Prostate gland (tissue), 2 donors: ENCODE data around the gene CYP11A1. TPM values are rescaled to one million over a fixed set of nuclear protein-coding genes. Genes with fewer than 3 reads are reported as not detected.

Source experiments
- DNase-seq: peaks from one replicate; pipeline ENCODE4 v3.0.0-alpha.2; 2019; ENCODE audit warnings: low spot score
- H3K27ac ChIP-seq, 2 donors: fragments of 200-600 bp; sonication (generic); 2 replicates each; pipeline ENCODE4 v1.5.1; 2017 to 2019
- H3K27me3 ChIP-seq: fragments of 200-600 bp; sonication (generic); replicated peaks from 2 replicates; pipeline ENCODE4 v1.5.1; 2019; ENCODE audit not compliant: insufficient read depth
- H3K36me3 ChIP-seq, 2 donors: fragments of 200-600 bp; sonication (generic); 1 replicate in 1 of 2; 2 replicates in 1 of 2; pipeline versions ENCODE4 v1.5.1 to v1.8.1; 2017 to 2019
- H3K4me1 ChIP-seq: fragments of 200-600 bp; sonication (generic); replicated peaks from 2 replicates; pipeline ENCODE4 v1.5.1; 2019
- H3K4me3 ChIP-seq, 2 donors: fragments of 200-600 bp; sonication (generic); 2 replicates each; pipeline ENCODE4 v1.5.1; 2017 to 2019
- H3K9me3 ChIP-seq: fragments of 200-600 bp; sonication (generic); 2 replicates; pipeline ENCODE4 v1.5.1; 2017
- POLR2A ChIP-seq: fragments of 450-650 bp; IDR thresholded peaks from one replicate; pipeline ENCODE4 v1.6.1; 2016; ENCODE audit warnings: antibody characterized with exemption, mild to moderate bottlenecking
- POLR2AphosphoS5 ChIP-seq: sonication (generic); formaldehyde crosslinking; IDR thresholded peaks from one replicate; pipeline ENCODE4 v1.6.1; 2017; ENCODE audit warnings: antibody characterized with exemption
- WGBS: methylation state at CpG from one replicate; pipeline ENCODE4 v1.1.5; 2018; 5-methylcytosine and 5-hydroxymethylcytosine counted together
- intact Hi-C: fragments of 100-400 bp; cut with DNase I; formaldehyde crosslinking; loops from one replicate; pipeline ENCODE4 v1.14.2; 2022
- total RNA-seq, 2 donors: library from RNA; depleted of rRNA; stranded (reverse); fragments of >200 nt; gene quantifications; one replicate each; pipeline ENCODE4 v1.1.0, GENCODE V29; 2016
- TF ChIP-seq, protein P1 (sequence below), 4 experiments: fragments of 200-600 bp in 2 of 4; fragments of 450-650 bp in 2 of 4; sonication (generic) in 2 of 4; IDR thresholded peaks; 1 replicate in 3 of 4; 2 replicates in 1 of 4; pipeline ENCODE4 v1.5.1; 2016 to 2019; ENCODE audit warnings: antibody characterized with exemption in 4 of 4, mild to moderate bottlenecking in 2 of 4, moderate library complexity in 2 of 4

The CYP11A1 gene
- total RNA-seq, 2 donors from 2014 or later = 0.87 to 45.9 TPM

DNA sequence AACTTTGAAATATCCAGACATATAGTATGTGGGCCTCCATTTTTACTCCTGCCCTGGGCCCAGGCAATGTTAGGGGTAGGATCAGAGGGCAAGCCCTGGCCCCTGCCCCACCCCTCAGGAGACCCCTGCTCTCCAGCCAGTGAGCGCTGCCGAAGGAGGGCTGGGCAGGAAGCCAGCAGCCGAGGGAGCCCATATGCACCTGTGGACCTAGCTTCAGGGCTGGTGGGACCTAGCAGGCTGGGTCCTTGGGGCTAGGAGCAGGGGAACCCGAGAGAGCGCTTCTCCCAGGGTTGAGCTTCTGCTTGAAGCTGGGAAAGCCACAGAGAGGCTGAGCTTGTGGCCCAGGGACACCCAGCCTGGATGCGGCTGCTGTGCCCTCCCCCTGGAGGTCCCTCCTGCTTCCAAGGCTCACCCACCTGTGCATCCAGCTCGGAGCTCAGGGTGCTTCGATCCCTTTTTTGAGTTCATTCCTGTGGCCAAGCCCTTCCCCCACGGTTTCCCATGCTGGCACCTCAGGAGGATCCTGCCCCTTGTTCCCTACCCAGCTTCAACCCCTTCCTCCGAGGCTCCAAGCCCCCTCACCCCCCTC is 21.0 kb upstream of the CYP11A1 start:
- TF ChIP-seq POLR2A = no peak
- TF ChIP-seq, protein P1, sequence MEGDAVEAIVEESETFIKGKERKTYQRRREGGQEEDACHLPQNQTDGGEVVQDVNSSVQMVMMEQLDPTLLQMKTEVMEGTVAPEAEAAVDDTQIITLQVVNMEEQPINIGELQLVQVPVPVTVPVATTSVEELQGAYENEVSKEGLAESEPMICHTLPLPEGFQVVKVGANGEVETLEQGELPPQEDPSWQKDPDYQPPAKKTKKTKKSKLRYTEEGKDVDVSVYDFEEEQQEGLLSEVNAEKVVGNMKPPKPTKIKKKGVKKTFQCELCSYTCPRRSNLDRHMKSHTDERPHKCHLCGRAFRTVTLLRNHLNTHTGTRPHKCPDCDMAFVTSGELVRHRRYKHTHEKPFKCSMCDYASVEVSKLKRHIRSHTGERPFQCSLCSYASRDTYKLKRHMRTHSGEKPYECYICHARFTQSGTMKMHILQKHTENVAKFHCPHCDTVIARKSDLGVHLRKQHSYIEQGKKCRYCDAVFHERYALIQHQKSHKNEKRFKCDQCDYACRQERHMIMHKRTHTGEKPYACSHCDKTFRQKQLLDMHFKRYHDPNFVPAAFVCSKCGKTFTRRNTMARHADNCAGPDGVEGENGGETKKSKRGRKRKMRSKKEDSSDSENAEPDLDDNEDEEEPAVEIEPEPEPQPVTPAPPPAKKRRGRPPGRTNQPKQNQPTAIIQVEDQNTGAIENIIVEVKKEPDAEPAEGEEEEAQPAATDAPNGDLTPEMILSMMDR (IDR thresholded peaks at IDR 0.05) = no peak
- no peak for TF ChIP-seq POLR2AphosphoS5
- intact Hi-C loops = no loop called here
- no peak for DNase-seq
- 83% methylated on average over 10 of the region's 10 CpGs for WGBS
- Histone ChIP-seq H3K9me3 (no peaks in the 10 kb centered on the region), H3K27me3 (no peaks in the 10 kb centered on the region), H3K27ac (no peak overlapping the region), H3K4me1 (no peaks in the 10 kb centered on the region), H3K4me3 (no peak overlapping the region), H3K36me3 (no peaks in the 10 kb centered on the region)

DNA sequence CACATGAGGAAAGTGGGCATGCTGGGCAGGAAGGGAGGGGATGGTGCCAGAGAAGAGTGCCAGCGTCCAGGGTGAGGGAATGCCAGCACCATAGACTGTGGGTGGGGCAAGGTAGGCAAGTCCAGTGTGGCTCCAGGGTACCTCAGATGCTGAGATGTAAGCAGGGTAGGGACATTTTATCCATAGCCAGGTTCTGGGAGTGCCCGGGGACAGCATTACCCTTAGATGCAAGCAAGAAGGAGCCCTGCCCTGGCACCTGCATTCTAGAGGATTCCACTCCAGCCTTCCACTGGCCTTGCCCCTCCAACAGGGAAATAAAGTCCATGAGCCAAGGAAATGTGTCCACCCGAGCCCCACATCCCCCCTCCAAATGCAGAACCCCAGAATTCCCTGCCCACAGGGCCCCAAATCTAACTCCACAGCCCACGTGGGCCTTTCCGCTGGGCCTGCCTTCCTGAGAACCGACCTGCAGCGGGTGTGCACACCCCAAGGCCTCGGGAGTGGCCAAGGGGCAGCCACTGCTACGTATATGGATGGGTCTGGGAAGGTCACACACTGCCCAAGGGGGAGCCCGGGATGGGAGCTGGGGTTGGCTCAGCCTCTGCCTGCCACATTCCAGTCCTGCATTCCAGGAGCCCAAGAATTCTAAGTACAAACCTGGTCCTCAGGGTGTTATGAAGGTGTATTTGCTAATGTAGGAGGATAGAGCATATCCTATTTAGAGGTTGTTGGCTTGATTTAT is 20.3 kb upstream of the CYP11A1 start:
- no peak for TF ChIP-seq POLR2AphosphoS5
- no peak for TF ChIP-seq POLR2A
- TF ChIP-seq, protein P1 (IDR thresholded peaks at IDR 0.05) = no peak
- no peak overlapping the region for H3K4me3 ChIP-seq
- H3K36me3 ChIP-seq = no peaks in the 10 kb centered on the region
- H3K9me3 ChIP-seq = no peaks in the 10 kb centered on the region
- H3K27me3 ChIP-seq = no peaks in the 10 kb centered on the region
- no peaks in the 10 kb centered on the region for H3K4me1 ChIP-seq
- intact Hi-C loops = no loop called here
- H3K27ac ChIP-seq = no peak overlapping the region
- WGBS = 78% methylated on average over 10 of the region's 10 CpGs
- DNase-seq = no peak

DNA sequence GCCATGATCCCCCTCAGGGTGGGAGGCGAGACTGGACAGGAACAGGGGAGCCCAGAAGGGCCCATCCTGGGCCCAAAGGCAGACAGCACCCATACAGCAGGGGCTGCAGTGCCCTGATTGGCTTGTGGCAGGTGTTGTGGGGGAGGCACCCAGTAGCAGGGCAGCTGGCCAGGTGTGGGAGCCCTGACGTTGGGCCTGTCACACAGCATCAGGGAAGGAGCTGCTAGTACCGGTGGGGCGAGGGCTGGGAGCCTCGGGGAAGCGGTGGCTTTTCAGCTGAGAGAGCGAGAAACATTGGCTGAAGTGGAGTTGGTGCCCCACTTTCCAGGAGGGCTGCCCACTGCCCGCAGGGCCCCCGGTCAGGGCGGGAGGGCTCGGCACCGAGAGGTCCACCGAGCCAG is 19.7 kb upstream of the CYP11A1 start:
- intact Hi-C loops = no loop called here
- TF ChIP-seq, protein P1 (IDR thresholded peaks at IDR 0.05) = no peak
- TF ChIP-seq POLR2AphosphoS5 = no peak
- H3K27ac ChIP-seq = no peak overlapping the region

DNA sequence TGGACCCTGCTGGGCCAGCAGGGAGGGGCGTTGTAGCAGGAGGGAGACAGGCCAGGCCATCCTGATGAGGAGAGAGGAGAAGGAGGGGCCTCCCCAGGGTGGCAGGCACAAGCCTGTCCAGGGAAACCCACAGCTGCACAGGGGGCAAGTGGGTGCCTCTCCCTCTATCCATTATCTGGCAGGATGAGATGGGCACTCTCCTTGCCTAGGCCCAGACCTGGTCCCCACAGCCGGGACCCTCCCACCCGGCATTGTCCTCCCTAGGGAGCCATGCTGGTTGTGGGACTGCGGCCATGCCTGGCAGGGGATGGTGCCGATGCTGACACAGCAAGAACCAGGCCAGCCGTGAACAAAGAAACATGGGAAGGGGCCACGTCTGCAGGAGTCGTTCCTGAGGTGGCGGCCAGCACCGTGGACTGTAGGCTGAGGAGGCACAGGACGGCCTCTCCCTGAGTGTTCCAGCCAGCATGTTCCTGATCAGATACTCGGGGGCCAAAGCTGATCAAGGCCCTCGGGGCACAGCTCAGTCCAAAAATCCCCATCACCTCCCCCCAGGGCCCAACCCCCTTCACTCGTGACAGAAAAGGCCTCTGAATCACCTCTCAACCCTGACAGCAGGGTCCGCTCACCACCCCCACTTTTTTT is 19.2 kb upstream of the CYP11A1 start:
- Histone ChIP-seq H3K27ac (no peak overlapping the region), H3K4me3 (no peak overlapping the region), H3K27me3 (no peaks in the 10 kb centered on the region), H3K9me3 (no peaks in the 10 kb centered on the region), H3K4me1 (no peaks in the 10 kb centered on the region), H3K36me3 (no peaks in the 10 kb centered on the region)
- intact Hi-C loops = no loop called here
- WGBS = 60% methylated on average over 15 of the region's 15 CpGs
- TF ChIP-seq, protein P1 (IDR thresholded peaks at IDR 0.05) = no peak
- no peak for DNase-seq

More for the DNA sequence above, 19.7 kb upstream of the CYP11A1 start:
- no peaks in the 10 kb centered on the region for H3K4me1 ChIP-seq
- H3K4me3 ChIP-seq = no peak overlapping the region
- 83% methylated on average over 13 of the region's 13 CpGs for WGBS
- no peaks in the 10 kb centered on the region for H3K9me3 ChIP-seq
- no peaks in the 10 kb centered on the region for H3K36me3 ChIP-seq
- no peaks in the 10 kb centered on the region for H3K27me3 ChIP-seq
- no peak for DNase-seq

DNA sequence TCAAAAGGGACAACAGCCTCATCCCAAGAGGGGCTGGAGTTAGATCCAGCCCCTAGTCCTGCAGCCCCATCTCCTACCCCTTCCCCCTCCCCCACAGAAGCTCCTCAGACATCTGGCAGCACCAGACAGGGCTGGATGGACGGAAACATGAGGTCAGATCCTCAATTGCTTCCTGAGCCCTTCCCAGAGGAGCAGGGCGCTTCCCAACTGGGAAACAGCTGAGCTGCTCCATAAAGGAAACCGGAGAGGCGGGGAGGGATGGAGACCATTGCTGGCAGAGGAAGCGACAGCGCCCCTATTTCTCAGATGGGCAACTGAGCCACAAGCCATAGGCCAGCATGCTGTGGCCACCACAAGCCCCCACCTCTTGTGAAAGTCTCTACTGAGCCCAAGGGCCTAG is 18.3 kb upstream of the CYP11A1 start:
- no peaks in the 10 kb centered on the region for H3K9me3 ChIP-seq
- TF ChIP-seq, protein P1 (IDR thresholded peaks at IDR 0.05) = no peak
- no peak overlapping the region for H3K27ac ChIP-seq
- intact Hi-C loops = no loop called here
- 85% methylated on average over 6 of the region's 6 CpGs for WGBS
- DNase-seq = no peak
- H3K4me3 ChIP-seq = no peak overlapping the region
- H3K27me3 ChIP-seq = no peaks in the 10 kb centered on the region
- H3K36me3 ChIP-seq = no peaks in the 10 kb centered on the region
- no peaks in the 10 kb centered on the region for H3K4me1 ChIP-seq
